ENCODE data around the gene STEAP2.

GRCh38 chr7:90271753-90272152, 60.2 kb downstream of the STEAP2 start:
- TF ChIP-seq POLR2AphosphoS5 (IDR thresholded peaks at IDR 0.05) (no peak), CTCF (IDR thresholded peaks at IDR 0.05) (no peak), POLR2A (IDR thresholded peaks at IDR 0.05) (no peak), EP300 (IDR thresholded peaks at IDR 0.05) (no peak)
